ENCODE results near the gene TBL1X.

The TBL1X gene

DNA sequence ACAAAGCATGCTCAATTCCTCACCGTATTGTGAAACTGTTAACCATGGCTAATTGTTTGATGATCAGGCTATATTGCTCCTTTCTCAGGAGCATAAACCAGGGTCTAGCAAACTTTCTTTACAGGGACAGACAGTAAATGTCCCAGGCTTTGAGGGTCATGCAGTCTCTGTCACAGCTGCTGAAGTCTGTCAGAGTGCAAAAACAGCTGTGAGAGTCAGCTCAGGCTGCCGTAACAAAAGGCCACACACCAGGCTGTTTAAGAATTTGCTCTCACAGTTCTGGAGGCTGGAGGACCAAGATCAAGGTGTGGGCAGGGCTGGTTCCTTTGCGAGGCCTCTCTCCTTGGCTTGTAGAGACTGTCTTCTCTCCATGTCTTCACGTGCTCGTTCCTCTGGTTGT, 225.2 kb downstream of the TBL1X start:
- no peak overlapping the region for H3K27ac ChIP-seq
- TF ChIP-seq ZFX (IDR thresholded peaks at IDR 0.05): no peak
- TF ChIP-seq, protein P1, sequence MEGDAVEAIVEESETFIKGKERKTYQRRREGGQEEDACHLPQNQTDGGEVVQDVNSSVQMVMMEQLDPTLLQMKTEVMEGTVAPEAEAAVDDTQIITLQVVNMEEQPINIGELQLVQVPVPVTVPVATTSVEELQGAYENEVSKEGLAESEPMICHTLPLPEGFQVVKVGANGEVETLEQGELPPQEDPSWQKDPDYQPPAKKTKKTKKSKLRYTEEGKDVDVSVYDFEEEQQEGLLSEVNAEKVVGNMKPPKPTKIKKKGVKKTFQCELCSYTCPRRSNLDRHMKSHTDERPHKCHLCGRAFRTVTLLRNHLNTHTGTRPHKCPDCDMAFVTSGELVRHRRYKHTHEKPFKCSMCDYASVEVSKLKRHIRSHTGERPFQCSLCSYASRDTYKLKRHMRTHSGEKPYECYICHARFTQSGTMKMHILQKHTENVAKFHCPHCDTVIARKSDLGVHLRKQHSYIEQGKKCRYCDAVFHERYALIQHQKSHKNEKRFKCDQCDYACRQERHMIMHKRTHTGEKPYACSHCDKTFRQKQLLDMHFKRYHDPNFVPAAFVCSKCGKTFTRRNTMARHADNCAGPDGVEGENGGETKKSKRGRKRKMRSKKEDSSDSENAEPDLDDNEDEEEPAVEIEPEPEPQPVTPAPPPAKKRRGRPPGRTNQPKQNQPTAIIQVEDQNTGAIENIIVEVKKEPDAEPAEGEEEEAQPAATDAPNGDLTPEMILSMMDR (conservative IDR thresholded peaks at IDR 0.05): no peak

DNA sequence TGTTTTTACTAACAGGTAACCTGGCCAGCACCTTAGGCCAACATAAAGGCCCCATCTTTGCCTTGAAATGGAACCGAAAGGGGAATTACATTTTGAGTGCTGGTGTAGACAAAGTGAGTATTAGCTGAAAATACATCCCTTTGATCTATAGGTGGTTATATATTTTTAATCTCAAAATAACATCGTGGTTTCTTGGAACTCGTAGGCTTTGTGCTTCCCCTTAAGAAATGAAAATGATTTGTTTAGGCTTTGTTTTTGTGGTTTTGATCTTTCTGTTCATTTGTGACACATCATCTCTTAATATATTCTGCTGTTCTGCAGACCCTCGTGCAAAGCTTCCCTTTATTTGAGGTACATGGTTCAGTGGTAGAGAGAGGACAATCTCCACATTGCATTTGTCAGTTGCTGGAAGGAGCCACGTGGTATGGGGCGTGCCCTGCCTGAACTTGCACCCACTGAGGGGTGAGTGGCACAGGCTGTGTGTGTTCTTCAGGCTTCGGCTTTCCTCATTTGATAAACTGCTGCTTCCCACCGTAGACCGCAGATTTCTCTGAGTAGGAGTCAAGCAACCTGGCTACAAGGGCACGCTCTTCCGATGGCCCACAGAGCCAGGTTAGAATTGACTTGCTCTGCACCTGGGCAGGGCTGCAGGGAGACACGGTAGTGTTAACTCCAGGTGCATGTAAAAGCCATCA, 228.6 kb downstream of the TBL1X start:
- TF ChIP-seq, protein P1 (conservative IDR thresholded peaks at IDR 0.05): no peak
- no peak for TF ChIP-seq ZFX (IDR thresholded peaks at IDR 0.05)
- no peak overlapping the region for H3K27ac ChIP-seq

DNA sequence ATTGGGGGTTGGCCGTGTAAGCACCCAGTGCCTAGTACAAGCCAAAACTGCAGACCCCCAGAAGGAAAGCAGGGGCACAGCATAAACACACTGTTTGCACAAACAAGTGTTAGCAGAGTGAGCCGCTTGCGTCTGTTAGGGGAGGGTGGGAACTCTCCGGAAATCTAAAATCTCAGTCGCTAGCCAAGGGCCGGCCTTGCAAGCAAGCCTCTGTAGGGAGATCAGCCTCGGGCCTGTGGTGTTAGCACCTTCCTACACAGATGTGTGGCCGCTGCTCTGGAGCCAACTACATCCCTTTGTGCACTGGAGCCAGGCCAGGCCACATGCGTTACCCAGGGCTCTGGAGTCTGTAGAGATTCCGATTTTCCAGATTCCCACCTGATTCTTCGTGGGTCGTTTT, 233.7 kb downstream of the TBL1X start:
- no peak overlapping the region for H3K27ac ChIP-seq
- TF ChIP-seq, protein P1 (conservative IDR thresholded peaks at IDR 0.05): no peak
- TF ChIP-seq ZFX (IDR thresholded peaks at IDR 0.05): no peak

DNA sequence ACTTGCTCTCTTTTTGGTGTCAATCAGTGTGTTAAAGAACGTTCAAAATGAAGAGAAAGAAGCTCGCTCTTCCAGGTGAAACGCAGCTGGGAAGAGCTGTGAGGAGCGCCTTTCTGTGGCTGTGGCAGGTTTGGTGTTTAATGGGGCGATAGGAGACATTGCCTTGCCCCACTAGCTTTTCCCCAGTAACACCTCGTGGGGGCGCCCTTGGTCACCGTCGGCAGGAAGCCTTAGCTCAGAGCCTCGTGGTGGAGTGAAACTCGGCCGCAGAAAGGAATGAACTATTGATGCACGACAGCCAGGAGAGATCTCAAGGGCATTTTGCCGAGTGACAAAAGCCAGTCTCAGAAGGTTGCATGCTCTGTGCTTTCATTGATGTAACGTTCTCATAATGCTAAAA, 235.7 kb downstream of the TBL1X start:
- TF ChIP-seq, protein P1 (conservative IDR thresholded peaks at IDR 0.05): no peak; the same call in 1 of the 2 replicates
- TF ChIP-seq ZFX (IDR thresholded peaks at IDR 0.05): no peak
- H3K27ac ChIP-seq: no peak overlapping the region

DNA sequence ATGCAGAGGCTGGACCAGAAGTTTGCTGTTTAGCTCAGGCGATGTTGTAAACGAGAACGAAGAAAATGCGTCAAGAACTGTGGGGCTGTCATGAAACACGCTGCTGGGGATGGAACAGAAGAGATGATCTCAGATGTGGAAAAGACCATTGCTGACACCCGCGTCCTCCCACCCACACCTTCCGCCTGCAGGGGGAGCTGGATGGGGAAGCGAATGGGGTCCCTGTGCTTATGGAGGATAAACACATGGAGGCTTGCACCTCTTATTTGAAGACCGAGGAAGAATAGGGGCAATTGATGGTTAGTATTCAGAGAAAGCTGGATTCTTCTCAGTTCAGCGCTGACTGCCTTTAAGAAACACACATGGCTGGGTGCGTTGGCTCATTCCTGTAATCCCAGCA, 236.9 kb downstream of the TBL1X start:
- TF ChIP-seq, protein P1 (conservative IDR thresholded peaks at IDR 0.05): no peak
- no peak for TF ChIP-seq ZFX (IDR thresholded peaks at IDR 0.05)
- H3K27ac ChIP-seq: no peak overlapping the region

DNA sequence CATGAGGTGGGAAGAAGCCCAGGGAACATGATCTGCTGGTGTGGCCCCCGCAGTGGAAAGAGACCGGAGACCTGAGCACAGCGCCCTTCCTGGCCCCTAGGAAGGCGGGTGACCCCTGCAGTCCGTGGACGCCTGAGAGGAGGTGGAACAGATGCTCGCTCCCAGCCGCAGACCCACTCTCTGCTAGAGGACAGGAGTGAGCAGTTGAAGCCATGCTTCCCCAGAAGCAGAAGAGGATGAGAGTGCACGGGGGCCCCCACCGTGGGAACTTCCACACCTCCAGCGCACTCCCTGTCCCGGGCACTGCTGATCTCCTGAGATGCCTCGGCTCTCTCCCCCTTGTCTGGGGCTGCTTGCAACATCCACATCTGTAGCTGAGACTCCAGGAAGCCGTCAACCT, 238.5 kb downstream of the TBL1X start:
- no peak overlapping the region for H3K27ac ChIP-seq
- TF ChIP-seq, protein P1 (conservative IDR thresholded peaks at IDR 0.05): no peak
- TF ChIP-seq ZFX (IDR thresholded peaks at IDR 0.05): no peak

DNA sequence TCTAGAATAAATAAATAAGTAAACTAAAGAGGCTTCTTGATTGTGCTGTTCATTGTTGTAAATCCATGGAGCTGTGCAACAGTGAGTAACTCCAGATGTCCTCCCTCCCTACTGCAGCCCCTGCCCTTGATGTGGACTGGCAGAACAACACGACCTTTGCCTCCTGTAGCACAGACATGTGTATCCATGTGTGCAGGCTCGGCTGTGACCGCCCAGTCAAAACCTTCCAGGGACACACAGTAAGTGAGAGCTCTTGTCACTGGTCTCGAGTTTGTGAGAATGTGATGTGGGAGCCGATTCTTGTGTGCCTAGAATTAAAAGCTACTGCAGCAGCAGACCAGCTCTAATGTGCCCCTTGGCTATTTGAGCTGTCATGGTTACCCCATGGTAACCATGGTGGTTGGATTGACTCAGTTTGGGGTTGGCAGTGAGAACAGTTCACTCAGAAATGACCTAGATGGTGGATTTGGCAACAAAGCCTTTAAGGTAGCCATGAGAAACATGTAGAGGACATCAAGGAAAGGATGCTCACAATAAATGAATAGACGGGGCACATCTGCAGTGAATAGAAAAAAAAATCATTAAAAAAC, 240.1 kb downstream of the TBL1X start:
- no peak overlapping the region for H3K27ac ChIP-seq
- TF ChIP-seq, protein P1 (conservative IDR thresholded peaks at IDR 0.05): no peak
- TF ChIP-seq ZFX (IDR thresholded peaks at IDR 0.05): no peak
